ENCODE measurements around the gene WBP4.

WBP4 gene

GRCh38 chr13:41049480-41050440 is 11.5 kb upstream of the WBP4 start:
- Histone ChIP-seq H3K36me3 (ENCODE audit: insufficient read depth, low read length) (peaks cover 2% of the 10 kb centered on the region; the same call in 1 of the 2 replicates), H3K4me1 (ENCODE audit: control insufficient read depth, insufficient read depth, low read length, unreplicated experiment) (peaks cover 22% of the 10 kb centered on the region), H3K79me2 (ENCODE audit: control insufficient read depth, insufficient read depth, low read length, unreplicated experiment) (peaks cover 61% of the 10 kb centered on the region), H3K4me3 (ENCODE audit: low read depth, low read length) (no peak overlapping the region), H3K27me3 (ENCODE audit: insufficient read depth, low read length) (no peaks in the 10 kb centered on the region), H3K27ac (ENCODE audit: low read depth, low read length) (no peak overlapping the region), H2AFZ (ENCODE audit: low read length, unreplicated experiment) (no peak overlapping the region)

DNA sequence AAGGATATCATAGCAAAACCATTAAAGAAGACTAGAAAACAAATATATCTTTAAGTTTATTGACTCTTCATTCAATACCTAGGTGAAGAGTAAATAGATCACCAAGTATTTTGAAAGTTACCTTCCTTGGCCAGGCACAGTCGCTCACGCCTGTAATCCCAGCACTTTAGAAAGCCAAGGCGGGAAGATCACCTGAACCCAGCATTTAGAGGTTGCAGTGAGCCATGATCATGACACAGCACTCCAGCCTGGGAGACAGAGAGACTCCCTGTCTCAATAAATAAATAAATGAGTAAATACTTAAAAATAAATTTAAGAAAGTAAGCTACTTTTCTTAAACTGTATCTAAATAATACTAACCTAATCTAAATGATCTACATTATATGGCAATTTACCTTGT is 8.9 kb upstream of the WBP4 start:
- Histone ChIP-seq H3K36me3 (ENCODE audit: insufficient read depth, low read length) (peaks cover 2% of the 10 kb centered on the region; the same call in 1 of the 2 replicates), H2AFZ (ENCODE audit: low read length, unreplicated experiment) (no peak overlapping the region), H3K27me3 (ENCODE audit: insufficient read depth, low read length) (no peaks in the 10 kb centered on the region), H3K27ac (ENCODE audit: low read depth, low read length) (peak overlapping the region; percentile 88), H3K4me1 (ENCODE audit: control insufficient read depth, insufficient read depth, low read length, unreplicated experiment) (peaks cover 32% of the 10 kb centered on the region), H3K4me3 (ENCODE audit: low read depth, low read length) (no peak overlapping the region), H3K79me2 (ENCODE audit: control insufficient read depth, insufficient read depth, low read length, unreplicated experiment) (peaks cover 87% of the 10 kb centered on the region)

DNA sequence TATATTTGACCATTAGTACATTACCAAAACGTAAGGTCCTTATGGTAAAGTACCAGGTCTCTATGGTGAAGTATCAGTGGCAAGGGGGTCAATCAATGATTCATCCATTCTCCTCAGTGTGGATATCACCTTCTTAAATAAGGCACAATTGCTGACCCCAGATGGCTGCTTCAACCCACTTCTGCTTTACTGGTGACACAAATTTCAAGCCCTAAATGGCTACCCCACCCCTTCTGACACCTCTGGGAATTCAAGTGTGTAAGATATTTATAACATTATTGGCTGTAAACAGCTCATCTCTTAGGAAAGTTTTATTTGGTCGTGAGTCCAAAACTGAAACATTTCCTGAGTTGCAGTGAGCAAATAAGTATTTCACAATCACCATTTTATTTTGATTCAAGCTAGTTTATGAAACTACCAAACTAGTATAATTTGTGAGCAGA is 7.9 kb upstream of the WBP4 start:
- peaks cover 2% of the 10 kb centered on the region; the same call in 1 of the 2 replicates for H3K36me3 ChIP-seq (ENCODE audit: insufficient read depth, low read length)
- H3K27me3 ChIP-seq (ENCODE audit: insufficient read depth, low read length): no peaks in the 10 kb centered on the region
- H3K4me1 ChIP-seq (ENCODE audit: control insufficient read depth, insufficient read depth, low read length, unreplicated experiment): peaks cover 41% of the 10 kb centered on the region
- peak overlapping the region; percentile 88 for H3K27ac ChIP-seq (ENCODE audit: low read depth, low read length)
- H3K4me3 ChIP-seq (ENCODE audit: low read depth, low read length): peak overlapping the region; percentile 59
- H2AFZ ChIP-seq (ENCODE audit: low read length, unreplicated experiment): no peak overlapping the region
- peaks cover 90% of the 10 kb centered on the region for H3K79me2 ChIP-seq (ENCODE audit: control insufficient read depth, insufficient read depth, low read length, unreplicated experiment)

DNA sequence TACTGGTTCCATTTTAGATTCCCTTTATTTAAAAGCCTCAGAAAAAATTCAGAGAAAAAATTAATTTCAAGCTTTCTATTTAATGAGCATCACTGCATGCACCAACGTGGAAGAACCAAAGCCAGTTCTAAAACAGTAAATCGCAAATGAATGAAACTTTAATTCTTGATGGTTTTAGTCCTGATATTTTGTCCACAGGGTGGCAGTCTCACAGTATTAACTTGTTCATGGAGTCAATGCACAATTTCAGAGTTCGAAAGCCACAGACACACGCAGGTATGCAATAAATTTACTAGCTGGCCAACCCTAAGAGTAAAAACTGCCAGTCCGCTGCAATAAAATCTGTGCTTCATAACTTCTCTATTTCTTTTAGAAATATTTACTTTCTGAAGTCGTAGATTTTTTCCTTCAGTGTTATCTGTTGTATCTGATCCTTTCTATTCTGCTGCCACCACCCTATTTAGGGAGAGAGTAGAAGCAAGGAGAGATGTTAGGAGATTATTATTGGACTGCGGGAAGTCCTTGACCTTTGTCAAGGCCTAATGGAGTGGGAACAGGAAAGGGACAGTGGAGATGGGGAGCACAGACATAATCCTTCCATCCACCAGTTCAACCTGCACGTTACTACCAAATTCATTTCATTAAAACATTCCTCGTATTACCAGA is 7.0 kb upstream of the WBP4 start:
- H3K4me1 ChIP-seq (ENCODE audit: control insufficient read depth, insufficient read depth, low read length, unreplicated experiment): peaks cover 40% of the 10 kb centered on the region
- no peak overlapping the region for H2AFZ ChIP-seq (ENCODE audit: low read length, unreplicated experiment)
- no peaks in the 10 kb centered on the region for H3K36me3 ChIP-seq (ENCODE audit: insufficient read depth, low read length)
- peak overlapping the region; percentile 59 for H3K4me3 ChIP-seq (ENCODE audit: low read depth, low read length)
- H3K27me3 ChIP-seq (ENCODE audit: insufficient read depth, low read length): no peaks in the 10 kb centered on the region
- peak overlapping the region; percentile 88 for H3K27ac ChIP-seq (ENCODE audit: low read depth, low read length)
- peaks cover 90% of the 10 kb centered on the region for H3K79me2 ChIP-seq (ENCODE audit: control insufficient read depth, insufficient read depth, low read length, unreplicated experiment)

DNA sequence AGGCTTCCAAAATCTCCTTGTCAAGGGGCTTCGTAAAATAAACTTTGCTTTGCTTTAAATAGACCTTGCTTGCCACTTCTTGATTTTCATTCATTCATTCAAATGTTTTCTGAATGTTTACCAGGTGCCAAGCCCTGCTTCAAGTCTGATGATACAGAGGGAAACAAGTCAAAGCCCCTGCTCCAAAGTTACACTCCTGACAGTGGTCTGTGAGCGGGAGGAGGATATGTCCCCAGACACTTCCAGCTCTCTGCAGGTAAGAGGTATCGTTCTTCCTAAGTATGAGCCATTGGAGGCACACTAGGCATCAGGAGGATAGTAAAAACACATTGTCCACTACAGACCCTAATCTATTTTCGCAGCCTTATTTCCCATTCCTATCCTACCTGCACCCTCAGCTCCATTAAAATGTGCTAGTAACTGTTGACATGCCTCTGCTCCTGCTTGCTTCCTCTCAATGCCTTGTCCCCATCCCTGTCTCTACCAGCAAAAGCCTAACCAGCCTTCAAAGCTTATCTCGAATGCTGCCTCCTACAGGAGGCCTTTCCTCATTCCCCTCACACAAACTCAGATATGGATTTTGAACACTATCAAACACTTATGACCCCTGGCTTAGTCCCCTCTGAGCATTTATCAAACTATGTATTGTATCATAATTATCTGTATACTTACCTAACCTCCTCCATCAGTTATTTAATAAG is 6.2 kb upstream of the WBP4 start:
- Histone ChIP-seq H3K79me2 (ENCODE audit: control insufficient read depth, insufficient read depth, low read length, unreplicated experiment) (peaks cover 89% of the 10 kb centered on the region), H3K4me1 (ENCODE audit: control insufficient read depth, insufficient read depth, low read length, unreplicated experiment) (peaks cover 35% of the 10 kb centered on the region), H3K36me3 (ENCODE audit: insufficient read depth, low read length) (no peaks in the 10 kb centered on the region), H3K4me3 (ENCODE audit: low read depth, low read length) (no peak overlapping the region), H2AFZ (ENCODE audit: low read length, unreplicated experiment) (no peak overlapping the region), H3K27me3 (ENCODE audit: insufficient read depth, low read length) (no peaks in the 10 kb centered on the region), H3K27ac (ENCODE audit: low read depth, low read length) (peak overlapping the region; percentile 30)

DNA sequence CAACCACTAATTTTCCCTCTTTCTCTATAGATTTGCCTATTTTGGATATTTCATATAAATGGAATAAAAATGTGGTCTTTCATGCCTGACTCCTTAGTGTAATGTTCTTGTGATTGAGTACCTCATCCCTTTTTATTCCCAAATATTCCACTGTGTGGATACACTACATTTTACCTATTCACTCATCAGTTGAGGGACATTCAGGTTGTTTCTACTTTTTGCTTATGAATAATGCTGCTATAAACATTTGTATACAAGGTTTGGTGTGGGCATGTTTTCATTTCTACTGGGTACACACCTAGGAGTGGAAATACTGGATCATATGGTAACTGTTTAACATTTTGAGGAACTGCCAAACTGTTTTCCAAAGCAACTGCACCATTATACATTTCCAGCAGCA is 5.1 kb upstream of the WBP4 start:
- Histone ChIP-seq H3K27ac (ENCODE audit: low read depth, low read length) (no peak overlapping the region), H3K79me2 (ENCODE audit: control insufficient read depth, insufficient read depth, low read length, unreplicated experiment) (peaks cover 80% of the 10 kb centered on the region)

GRCh38 chr13:41056826-41057711 is 4.2 kb upstream of the WBP4 start:
- no peak overlapping the region for H3K4me3 ChIP-seq (ENCODE audit: low read depth, low read length)
- H3K4me1 ChIP-seq (ENCODE audit: control insufficient read depth, insufficient read depth, low read length, unreplicated experiment): peaks cover 35% of the 10 kb centered on the region
- H3K27ac ChIP-seq (ENCODE audit: low read depth, low read length): no peak overlapping the region
- no peak overlapping the region for H2AFZ ChIP-seq (ENCODE audit: low read length, unreplicated experiment)
- no peaks in the 10 kb centered on the region for H3K27me3 ChIP-seq (ENCODE audit: insufficient read depth, low read length)
- no peaks in the 10 kb centered on the region for H3K36me3 ChIP-seq (ENCODE audit: insufficient read depth, low read length)
- peaks cover 73% of the 10 kb centered on the region for H3K79me2 ChIP-seq (ENCODE audit: control insufficient read depth, insufficient read depth, low read length, unreplicated experiment)

More for the DNA sequence above, 5.1 kb upstream of the WBP4 start:
- Histone ChIP-seq H2AFZ (ENCODE audit: low read length, unreplicated experiment) (no peak overlapping the region), H3K4me3 (ENCODE audit: low read depth, low read length) (no peak overlapping the region), H3K27me3 (ENCODE audit: insufficient read depth, low read length) (no peaks in the 10 kb centered on the region), H3K36me3 (ENCODE audit: insufficient read depth, low read length) (no peaks in the 10 kb centered on the region), H3K4me1 (ENCODE audit: control insufficient read depth, insufficient read depth, low read length, unreplicated experiment) (peaks cover 35% of the 10 kb centered on the region)

DNA sequence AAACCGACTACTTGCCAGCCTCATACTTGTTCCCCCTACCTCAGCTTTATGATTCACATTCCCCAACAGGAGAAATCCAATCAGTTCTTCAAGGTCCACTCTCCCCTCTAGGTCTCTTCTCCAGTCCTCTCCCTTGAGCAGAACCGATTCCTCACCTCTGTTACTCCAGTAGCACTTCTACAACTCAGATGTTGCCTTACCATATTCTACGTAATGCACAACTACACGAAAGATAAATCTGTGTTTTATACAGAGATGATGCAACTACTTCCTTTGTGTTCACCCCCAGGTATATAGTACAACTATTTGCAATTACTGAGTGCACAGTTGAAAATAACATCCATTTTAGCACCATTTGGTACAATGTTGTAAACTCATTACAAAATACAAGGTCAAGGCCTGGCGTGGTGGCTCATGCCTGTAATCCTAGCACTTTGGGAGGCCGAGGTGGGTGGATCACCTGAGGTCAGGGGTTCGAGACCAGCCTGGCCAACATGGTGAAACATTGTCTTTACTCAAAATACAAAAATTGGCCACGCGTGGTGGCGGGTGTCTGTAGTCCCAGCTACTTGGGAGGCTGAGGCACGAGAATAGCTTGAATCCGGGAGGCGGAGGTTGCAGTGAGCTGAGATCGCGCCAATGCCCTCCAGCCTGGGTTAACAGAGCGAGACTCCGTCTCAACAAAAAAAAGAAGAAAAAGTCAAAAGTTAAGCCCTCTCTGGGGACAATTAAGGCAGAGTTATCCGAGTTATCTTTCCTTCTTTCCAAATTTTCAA is 2.8 kb upstream of the WBP4 start:
- peak overlapping the region; percentile 88 for H3K4me3 ChIP-seq (ENCODE audit: low read depth, low read length)
- H3K27me3 ChIP-seq (ENCODE audit: insufficient read depth, low read length): no peaks in the 10 kb centered on the region
- peak overlapping the region; percentile 97 for H3K27ac ChIP-seq (ENCODE audit: low read depth, low read length)
- H3K36me3 ChIP-seq (ENCODE audit: insufficient read depth, low read length): no peaks in the 10 kb centered on the region
- peaks cover 78% of the 10 kb centered on the region for H3K79me2 ChIP-seq (ENCODE audit: control insufficient read depth, insufficient read depth, low read length, unreplicated experiment)
- no peak overlapping the region for H2AFZ ChIP-seq (ENCODE audit: low read length, unreplicated experiment)
- peaks cover 38% of the 10 kb centered on the region for H3K4me1 ChIP-seq (ENCODE audit: control insufficient read depth, insufficient read depth, low read length, unreplicated experiment)

DNA sequence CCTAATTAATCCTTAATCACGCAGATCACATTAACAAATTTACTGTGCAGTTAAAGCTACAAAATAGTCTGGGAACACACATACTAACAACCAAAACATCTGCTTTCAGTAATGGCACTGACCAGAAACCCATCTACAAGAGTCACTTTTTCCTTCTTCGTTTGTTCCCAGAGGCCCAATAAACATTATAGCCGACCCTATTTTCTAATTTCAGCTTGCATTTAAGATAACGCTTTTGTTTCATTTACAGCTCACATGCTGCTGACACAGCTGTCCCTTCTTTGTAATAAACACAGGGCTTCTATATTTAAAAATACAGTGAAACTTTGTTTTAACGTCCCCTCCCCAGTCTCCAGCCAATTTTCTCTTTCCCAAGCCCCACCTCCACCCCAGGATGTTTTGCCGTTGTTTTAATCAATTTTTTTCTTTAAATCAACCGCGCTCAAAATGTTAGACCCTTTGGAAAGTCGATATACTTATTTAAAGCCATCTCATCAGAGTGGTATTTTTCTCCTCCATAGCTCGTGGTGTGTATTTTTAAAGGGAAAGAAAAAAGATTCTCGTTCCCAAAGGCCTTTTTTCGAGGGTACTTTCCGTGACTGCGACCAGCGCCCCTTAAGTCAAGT is 1.7 kb upstream of the WBP4 start:
- Histone ChIP-seq H2AFZ (ENCODE audit: low read length, unreplicated experiment) (peak overlapping the region; percentile 55), H3K27ac (ENCODE audit: low read depth, low read length) (peak overlapping the region; percentile 97), H3K36me3 (ENCODE audit: insufficient read depth, low read length) (no peaks in the 10 kb centered on the region)

More for the DNA sequence above, 1.7 kb upstream of the WBP4 start:
- H3K4me1 ChIP-seq (ENCODE audit: control insufficient read depth, insufficient read depth, low read length, unreplicated experiment): peaks cover 40% of the 10 kb centered on the region
- H3K4me3 ChIP-seq (ENCODE audit: low read depth, low read length): peak overlapping the region; percentile 88
- peaks cover 77% of the 10 kb centered on the region for H3K79me2 ChIP-seq (ENCODE audit: control insufficient read depth, insufficient read depth, low read length, unreplicated experiment)
- no peaks in the 10 kb centered on the region for H3K27me3 ChIP-seq (ENCODE audit: insufficient read depth, low read length)

Measured in ACC112 (cell line).